Measurements from ENCODE around the gene FOXP1.
A peak's percentile ranks its signal among the peaks of the same experiment; 100 is the strongest.

FOXP1 gene

GRCh38 chr3:71478568-71478967 is 105.0 kb downstream of the FOXP1 start:
- peak; percentile 48 for DNase-seq

DNA sequence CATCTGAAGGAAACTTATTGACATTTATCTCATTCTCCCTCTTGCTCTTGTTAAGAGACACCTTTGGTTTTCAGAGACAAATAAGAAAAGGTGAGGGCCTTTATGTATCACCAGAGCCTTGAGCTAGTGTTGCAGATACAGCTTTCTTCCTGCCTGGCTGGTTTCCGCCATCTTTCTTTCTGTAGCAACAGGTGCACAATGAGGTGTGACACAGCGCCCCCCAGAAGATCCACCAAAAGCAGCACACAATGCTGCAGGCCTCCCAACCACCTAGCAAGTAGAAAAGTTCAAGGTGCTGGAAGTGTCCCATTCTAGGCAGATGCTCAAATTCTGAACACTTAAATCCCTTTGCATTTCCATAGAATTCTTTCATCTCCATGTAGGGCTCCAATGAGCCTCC is 106.6 kb downstream of the FOXP1 start:
- DNase-seq: no peak

DNA sequence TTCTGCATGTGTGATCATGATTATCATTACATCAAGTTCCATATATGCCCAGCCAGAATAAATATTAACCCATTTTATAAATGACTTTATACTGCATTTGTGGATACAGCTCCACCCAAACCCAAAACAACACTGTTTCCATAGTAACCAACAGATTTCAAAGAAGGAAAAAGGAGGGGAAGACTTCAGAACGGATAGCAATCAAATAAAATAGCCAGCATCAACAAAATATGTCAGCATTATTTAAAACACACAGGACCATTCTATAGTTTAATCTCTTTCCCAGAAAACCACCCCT is 114.4 kb downstream of the FOXP1 start:
- DNase-seq: no peak

- DNase-seq: no peak
Measured at GRCh38 chr3:71468311-71469137, 115.0 kb downstream of the FOXP1 start.

- no peak for DNase-seq
Measured at GRCh38 chr3:71466483-71466882, 117.0 kb downstream of the FOXP1 start.

- no peak for DNase-seq
Measured at GRCh38 chr3:71465371-71466036, 118.0 kb downstream of the FOXP1 start.

DNA sequence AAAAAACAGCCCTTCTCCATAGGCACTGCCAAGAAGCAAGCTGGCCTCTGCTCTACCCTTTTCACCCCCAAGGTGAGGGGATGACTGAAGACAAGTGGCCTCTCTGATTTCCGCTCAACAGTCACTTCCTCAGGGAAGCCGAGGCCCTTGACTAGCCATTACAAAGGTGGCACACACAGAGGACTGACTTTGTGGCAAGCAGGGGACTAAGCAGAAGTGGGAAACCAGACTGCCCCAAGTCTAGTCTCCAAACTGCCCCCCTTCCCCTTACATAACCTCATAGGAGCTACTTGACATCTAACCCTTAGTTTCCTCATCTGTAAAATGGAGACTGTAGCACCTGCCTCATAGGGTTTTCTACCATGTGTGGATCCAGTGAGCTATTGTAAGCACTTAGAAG is 118.9 kb downstream of the FOXP1 start:
- no peak for DNase-seq

- no peak for DNase-seq
Measured at GRCh38 chr3:71463617-71464016, 119.9 kb downstream of the FOXP1 start.

- DNase-seq: peak; percentile 59
Measured at GRCh38 chr3:71462586-71462985, 120.9 kb downstream of the FOXP1 start.

DNA sequence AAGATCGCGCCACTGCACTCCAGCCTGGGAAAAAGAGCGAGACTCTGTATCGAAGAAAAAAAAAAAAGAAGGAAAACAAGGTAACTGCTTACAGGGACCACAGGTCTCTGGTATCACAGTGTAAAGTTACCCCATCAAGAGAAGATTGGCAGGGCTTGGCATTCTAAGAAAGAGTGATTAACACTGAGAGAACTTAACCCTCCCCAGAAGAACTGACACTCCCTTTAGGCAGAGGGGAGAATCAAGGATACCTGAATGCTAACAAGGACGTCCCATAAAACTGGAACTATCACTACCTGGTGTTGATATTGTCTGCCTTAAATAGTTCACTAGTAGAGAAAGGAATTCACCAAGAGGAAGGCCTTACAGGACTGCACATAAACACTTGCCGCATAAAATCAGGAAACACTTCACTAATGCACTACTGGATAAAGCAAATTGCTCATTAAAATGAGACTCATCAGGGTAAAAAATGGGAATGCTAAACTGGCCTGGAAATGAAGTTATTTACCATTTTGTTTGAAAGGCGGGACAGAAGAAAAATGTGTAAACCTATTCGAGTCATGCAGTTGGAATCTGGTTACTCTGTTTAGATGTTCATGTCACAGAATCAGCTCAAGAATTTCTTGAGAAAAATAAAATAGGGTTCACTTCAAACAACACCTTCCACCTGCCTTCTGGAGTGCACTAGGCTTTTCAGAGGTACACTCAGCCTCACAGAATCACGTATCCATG is 121.6 kb downstream of the FOXP1 start:
- peak; percentile 56 for DNase-seq

DNA sequence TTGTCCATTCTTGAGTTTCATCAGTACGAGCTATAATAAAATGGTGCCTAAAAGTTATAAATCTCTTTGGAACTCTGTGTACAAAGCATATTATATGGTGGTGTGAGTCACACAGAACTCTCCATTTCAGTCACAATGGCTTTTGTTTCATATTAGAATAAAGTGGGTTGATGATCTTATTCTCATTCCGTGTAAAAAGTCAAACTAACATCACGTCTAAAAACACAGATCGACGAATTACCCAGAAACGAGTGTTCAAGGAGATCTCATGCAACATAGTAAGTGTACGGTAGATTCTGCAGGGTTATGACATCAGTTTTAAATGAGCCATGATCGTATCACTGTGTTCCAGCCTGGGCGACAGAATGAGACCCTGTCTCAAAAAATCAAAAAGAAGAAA is 122.4 kb downstream of the FOXP1 start:
- no peak for DNase-seq

DNA sequence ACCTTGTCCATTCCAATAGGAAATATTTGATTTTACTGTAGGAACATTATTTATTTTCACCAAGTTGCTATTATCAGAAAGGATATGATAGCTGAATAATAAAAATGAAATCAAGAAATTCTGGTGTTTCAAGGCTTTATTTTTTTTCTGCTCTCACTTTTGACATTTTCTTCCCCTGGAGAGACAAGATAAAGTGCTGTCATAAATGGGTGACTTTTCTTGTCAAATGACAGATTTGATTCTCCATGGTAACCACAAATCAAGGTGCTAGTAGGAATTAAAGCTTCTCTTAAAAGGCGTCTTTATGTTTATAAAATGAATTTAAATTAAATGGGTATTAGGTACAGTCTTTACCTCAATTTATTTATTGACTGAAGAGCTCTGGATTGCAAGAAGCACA is 124.6 kb downstream of the FOXP1 start:
- no peak for DNase-seq

GRCh38 chr3:71456826-71457225 is 126.7 kb downstream of the FOXP1 start:
- no peak for DNase-seq

DNA sequence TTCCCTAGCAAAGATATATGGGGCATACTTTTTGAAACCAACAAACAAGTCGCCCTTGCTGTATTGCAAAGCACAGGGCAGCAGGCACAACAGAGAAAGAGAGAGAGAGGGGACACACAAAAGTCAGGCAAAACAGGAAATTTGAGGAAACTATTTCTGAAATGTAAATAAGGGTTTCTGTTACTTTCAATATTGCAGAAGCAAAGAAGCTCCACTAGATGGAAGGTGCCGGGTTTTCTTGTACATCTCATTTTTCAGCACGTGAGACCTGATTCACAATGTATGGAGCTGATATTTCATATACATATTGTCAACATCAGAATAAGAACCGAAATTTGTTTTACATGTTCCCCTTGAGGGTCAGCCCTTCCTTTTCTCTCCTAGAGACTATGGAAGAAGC is 127.4 kb downstream of the FOXP1 start:
- DNase-seq: no peak

DNA sequence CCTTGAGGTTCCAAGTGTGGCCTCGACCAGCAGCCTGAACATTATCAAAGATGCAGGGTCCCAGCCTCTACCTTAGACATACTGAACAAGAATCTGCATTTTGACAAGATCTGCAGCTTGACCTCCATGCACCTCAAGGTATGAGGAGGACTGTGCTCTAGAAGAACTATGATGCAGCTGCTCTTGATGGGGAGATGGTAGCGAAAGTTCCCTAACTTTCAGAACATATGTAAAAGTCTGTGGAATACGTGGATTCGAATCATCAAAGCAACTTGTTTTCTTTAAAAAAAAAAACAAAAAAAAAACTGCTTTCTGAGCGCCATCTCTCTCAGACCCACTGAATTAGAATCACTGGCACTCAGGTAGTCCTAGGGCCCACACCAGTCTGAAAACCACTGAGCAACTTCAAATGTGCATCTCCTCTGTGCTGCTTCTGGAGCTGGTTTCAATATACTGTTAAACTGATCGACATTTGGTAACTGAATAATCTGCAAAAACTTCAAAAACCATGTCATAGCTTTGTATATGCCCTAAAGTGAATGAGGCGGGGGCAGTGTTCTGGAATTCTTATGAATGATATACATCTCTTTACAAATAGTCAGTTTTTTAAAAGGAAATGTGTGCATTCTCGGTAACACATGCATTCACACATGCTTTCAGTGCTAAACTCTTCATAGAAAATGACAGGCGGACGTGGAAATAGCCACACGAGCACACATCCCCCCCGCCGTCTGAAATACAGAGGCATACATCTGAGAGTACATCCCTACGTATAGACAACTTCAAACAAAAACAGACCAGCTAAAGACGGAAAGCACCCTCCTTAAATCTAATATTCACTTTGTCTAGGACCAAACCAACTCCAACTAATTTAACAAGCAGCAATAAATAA is 128.8 kb downstream of the FOXP1 start:
- DNase-seq: no peak

DNA sequence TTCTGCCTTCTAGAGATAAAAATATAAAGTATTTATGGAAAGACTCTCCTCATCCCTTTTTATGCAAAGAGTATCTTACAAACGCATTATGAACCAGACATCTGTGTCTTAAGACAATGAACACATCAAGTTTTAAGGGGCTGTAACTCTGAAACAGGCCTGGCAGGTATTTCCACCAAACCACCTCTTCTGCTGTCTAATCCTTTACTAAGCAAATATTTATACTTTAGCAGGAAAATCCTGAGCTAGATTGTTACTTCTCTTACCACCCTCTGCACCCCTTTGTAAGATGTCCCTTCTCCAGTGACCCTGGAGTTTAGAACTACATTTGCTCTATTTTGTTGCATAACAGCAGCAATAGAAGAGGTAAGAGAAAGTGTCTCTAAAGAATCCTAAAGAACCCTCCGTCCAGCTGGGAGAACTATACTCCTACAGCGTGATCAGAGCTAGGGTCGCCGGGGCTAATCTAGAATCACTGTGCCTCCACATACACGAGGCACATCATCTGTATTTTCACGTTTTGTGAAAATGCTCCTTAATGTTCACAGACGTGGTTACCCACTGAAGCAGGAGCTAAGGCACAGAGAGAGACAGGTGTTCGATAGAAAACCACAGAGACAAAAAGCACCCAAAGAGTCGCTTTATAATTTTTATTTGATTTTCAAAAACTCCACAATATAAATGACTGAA is 129.6 kb downstream of the FOXP1 start:
- DNase-seq: no peak

GRCh38 chr3:71453319-71453718 is 130.2 kb downstream of the FOXP1 start:
- DNase-seq: no peak

DNA sequence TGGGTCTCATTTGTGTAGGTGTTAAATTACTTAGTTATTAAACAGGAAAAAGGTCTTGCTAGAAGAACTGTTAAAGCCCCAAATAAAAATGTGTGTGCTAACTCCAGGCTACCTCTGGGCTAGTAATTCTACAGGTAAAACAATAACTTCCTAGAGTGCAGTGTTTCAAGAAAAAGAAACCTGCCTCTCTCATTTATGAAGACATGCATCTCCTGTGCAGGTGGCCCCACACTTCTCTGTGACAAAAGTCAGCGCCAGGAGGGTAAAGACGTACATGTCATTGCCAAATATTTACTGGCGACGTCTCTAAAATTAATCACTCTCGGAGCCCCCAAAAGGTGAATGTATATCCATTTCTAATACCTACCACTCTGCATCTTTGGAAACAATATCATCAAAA is 131.7 kb downstream of the FOXP1 start:
- no peak for DNase-seq

DNA sequence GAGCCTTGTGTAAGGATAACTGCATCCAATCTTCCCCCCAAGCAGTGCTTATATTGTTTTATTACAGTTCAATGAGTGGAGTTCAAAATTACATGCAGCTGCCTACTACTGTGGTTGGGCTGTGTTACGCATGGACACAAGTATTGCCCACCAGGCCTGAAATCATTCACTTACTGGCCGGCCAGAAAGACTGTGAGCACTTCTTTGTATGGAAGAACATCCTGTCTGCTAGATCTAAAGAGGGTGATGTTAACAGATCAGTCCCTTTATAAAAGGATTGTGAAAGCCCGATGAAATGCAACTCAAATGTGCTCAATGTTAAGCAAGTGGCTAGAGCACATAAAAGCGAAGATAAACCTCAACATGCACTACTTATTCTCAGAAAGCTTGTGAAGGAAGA is 132.5 kb downstream of the FOXP1 start:
- DNase-seq: peak; percentile 34

GRCh38 chr3:71450162-71450561 is 133.4 kb downstream of the FOXP1 start:
- no peak for DNase-seq

- no peak for DNase-seq
Measured at GRCh38 chr3:71447803-71448202, 135.7 kb downstream of the FOXP1 start.

- DNase-seq: no peak
Measured at GRCh38 chr3:71447197-71447596, 136.3 kb downstream of the FOXP1 start.
